Ishikawa (cell line): Measurements from ENCODE around the gene SDK1.

Experiments used
- CEBPB ChIP-seq: IDR thresholded peaks from 2 replicates; pipeline ENCODE4 v1.6.1; 2012
- CREB1 ChIP-seq: IDR thresholded peaks from 2 replicates; pipeline ENCODE4 v1.6.1; 2012; ENCODE audit warnings: low read depth
- EGR1 ChIP-seq: IDR thresholded peaks from 2 replicates; pipeline ENCODE4 v1.6.1; 2012
- EP300 ChIP-seq: IDR thresholded peaks from 2 replicates; pipeline ENCODE4 v1.6.1; 2012; ENCODE audit warnings: borderline replicate concordance
- FOXM1 ChIP-seq: IDR thresholded peaks from 2 replicates; pipeline ENCODE4 v1.6.1; 2012; ENCODE audit warnings: low read depth, borderline replicate concordance
- NFIC ChIP-seq: IDR thresholded peaks from 2 replicates; pipeline ENCODE4 v1.6.1; 2012
- RAD21 ChIP-seq: IDR thresholded peaks from 2 replicates; pipeline ENCODE4 v1.6.1; 2012; ENCODE audit warnings: low read depth
- TAF1 ChIP-seq: IDR thresholded peaks from 2 replicates; pipeline ENCODE4 v1.6.1; 2012; ENCODE audit warnings: low read depth, mild to moderate bottlenecking
- TCF12 ChIP-seq: IDR thresholded peaks from 2 replicates; pipeline ENCODE4 v1.6.1; 2012; ENCODE audit warnings: low read depth
- TEAD4 ChIP-seq: IDR thresholded peaks from 2 replicates; pipeline ENCODE4 v1.6.1; 2012
- YY1 ChIP-seq: IDR thresholded peaks from 2 replicates; pipeline ENCODE4 v1.6.1; 2012; ENCODE audit warnings: low read depth
- ZBTB7A ChIP-seq: IDR thresholded peaks from 2 replicates; pipeline ENCODE4 v1.6.1; 2012; ENCODE audit warnings: low read depth
- TF ChIP-seq, protein P1 (sequence below): IDR thresholded peaks from 2 replicates; pipeline ENCODE4 v1.6.1; 2012; ENCODE audit warnings: low read depth, mild to moderate bottlenecking
- TF ChIP-seq, protein P2 (sequence below): IDR thresholded peaks from 2 replicates; pipeline ENCODE4 v1.6.1; 2012

GRCh38 chr7:3973264-3973663 lies 672.2 kb downstream of the SDK1 start:
- TF ChIP-seq FOXM1 (no peak), EGR1 (no peak), YY1 (no peak), RAD21 (no peak), TAF1 (no peak), ZBTB7A (no peak), EP300 (no peak), NFIC (no peak), CEBPB (no peak), TCF12 (no peak), CREB1 (no peak), TEAD4 (no peak)
- TF ChIP-seq, protein P1, sequence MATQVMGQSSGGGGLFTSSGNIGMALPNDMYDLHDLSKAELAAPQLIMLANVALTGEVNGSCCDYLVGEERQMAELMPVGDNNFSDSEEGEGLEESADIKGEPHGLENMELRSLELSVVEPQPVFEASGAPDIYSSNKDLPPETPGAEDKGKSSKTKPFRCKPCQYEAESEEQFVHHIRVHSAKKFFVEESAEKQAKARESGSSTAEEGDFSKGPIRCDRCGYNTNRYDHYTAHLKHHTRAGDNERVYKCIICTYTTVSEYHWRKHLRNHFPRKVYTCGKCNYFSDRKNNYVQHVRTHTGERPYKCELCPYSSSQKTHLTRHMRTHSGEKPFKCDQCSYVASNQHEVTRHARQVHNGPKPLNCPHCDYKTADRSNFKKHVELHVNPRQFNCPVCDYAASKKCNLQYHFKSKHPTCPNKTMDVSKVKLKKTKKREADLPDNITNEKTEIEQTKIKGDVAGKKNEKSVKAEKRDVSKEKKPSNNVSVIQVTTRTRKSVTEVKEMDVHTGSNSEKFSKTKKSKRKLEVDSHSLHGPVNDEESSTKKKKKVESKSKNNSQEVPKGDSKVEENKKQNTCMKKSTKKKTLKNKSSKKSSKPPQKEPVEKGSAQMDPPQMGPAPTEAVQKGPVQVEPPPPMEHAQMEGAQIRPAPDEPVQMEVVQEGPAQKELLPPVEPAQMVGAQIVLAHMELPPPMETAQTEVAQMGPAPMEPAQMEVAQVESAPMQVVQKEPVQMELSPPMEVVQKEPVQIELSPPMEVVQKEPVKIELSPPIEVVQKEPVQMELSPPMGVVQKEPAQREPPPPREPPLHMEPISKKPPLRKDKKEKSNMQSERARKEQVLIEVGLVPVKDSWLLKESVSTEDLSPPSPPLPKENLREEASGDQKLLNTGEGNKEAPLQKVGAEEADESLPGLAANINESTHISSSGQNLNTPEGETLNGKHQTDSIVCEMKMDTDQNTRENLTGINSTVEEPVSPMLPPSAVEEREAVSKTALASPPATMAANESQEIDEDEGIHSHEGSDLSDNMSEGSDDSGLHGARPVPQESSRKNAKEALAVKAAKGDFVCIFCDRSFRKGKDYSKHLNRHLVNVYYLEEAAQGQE: no peak
- TF ChIP-seq, protein P2, sequence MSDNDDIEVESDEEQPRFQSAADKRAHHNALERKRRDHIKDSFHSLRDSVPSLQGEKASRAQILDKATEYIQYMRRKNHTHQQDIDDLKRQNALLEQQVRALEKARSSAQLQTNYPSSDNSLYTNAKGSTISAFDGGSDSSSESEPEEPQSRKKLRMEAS: no peak
